HG03354 (cell line): ENCODE results near the gene HIP1R.

ENCODE experiments used
- ATAC-seq: cut with Tn5 transposase; IDR thresholded peaks from one replicate; pipeline ENCODE4 v1.9.1; 2021; ENCODE audit warnings: mild to moderate bottlenecking; ENCODE audit not compliant: unreplicated experiment, poor library complexity, severe bottlenecking

The HIP1R gene

DNA sequence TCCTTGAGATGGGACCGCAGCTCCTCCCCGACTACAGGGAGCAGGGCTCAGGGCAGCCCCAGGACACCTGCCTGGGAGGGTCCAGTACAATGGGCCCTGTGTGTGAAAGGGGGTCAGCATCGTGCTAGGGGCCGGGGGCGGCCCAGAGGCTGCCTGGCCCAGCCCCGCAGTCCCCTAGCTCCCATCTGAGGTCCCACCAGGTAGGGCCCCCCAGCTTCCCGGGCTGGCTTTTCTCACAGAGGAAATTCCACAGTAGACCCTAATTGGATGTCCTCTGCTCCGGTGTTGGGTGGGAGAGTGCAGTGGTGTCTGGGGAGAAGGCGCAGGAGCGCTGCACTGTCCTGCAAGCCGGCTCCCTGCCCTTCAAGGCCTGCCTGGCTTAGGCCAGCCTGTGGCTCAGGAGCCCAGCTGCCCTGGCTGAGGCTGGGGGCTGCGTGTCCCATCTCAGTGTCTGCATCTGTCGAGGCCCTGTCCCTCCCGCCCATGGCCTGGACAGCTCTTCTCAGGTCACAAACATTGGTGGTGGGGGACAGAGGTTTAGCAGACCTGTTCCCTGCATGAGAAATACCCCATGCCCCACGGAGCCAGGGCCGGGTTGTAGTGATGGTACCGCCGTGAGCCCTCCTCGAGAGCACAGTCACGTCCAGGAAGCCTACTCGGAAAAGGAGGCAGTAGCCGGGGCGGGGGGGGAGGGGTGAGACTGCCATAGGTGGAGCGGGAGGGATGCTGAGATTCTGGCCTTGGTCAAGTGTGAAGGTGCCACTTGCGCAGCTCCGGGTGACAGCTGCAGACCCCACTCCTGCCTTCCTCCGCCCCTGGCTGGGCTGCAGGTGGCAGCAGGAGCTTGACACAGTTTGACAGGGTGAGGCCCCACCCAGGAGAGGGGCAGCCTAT is 11.6 kb downstream of the HIP1R start:
- no peak for ATAC-seq

DNA sequence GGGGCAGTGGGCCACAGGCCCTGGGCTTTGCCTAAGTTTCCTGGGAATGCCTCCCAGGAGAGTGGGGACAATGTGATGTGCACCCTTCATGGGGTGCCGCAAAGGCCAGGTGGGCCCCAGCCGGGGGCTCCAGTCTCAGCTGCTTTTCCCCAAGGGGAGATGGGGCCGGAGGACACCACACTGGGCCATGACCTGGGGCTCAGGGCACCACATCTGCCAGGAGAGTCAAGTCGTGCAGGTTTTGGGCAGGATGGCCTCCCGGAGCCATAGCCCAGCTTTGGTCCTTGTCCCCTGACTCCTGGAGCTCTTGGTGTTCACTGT is 12.2 kb downstream of the HIP1R start:
- no peak for ATAC-seq

DNA sequence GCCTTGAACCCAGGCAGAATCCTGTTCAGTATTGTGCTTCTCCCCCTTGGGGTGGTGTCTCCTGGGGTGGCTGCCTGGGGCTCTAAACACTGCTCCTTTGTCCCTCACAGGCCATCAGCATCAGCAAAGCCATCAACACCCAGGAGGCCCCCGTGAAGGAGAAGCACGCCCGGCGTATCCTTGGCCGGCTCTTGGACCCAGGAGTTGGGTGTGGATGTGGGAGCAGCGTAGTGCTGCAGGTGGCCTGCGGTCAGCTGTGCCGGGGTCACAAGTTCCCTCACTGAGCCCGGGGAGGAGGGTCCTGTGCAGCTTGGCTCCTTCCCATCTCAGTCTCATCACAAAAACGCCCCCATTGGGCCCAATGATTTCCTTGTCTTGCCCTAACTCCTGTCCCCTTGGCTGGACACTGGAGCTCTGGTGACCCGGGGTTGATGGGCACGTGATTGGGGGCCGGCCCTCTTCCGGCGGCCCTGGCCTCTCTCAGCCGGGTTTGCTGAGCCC is 12.7 kb downstream of the HIP1R start:
- ATAC-seq: no peak

GRCh38 chr12:122848471-122849351 is 13.5 kb downstream of the HIP1R start:
- ATAC-seq: no peak

GRCh38 chr12:122849352-122850047 is 14.2 kb downstream of the HIP1R start:
- ATAC-seq: no peak

GRCh38 chr12:122850048-122850445 is 14.8 kb downstream of the HIP1R start:
- ATAC-seq: no peak

DNA sequence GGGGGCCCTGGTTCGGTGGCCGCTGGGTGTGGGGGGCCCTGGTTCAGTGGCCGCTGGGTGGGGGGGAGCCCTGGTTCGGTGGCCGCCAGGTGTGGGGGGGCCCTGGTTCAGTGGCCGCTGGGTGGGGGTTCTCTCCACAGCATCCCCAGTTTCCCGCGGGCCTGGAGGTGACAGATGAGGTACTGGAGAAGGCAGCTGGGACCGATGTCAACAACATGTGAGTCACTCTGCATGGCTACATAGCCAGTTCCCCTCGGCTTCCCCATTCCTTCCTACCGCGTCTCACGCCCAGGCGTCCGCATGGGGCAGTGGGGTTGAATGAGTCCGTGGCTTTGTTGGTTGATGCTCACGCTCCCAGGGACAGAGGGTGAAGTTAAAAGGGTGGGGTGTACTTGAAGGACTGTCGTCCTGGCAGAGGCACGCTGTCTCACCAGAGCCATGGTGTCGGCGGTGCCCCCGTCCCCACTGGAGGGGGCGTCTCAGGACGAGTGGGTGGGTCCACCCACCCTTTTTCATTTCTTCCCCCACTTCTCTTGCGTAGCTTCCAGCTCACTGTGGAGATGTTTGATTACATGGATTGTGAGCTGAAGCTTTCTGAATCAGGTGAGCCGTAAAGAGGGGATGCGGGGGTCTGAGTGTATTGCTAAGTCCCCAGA is 15.6 kb downstream of the HIP1R start:
- no peak for ATAC-seq

GRCh38 chr12:122851820-122852219 is 16.6 kb downstream of the HIP1R start:
- ATAC-seq: no peak

- ATAC-seq: no peak
These were observed 17.3 kb downstream of the HIP1R start for GRCh38 chr12:122852336-122853275.

DNA sequence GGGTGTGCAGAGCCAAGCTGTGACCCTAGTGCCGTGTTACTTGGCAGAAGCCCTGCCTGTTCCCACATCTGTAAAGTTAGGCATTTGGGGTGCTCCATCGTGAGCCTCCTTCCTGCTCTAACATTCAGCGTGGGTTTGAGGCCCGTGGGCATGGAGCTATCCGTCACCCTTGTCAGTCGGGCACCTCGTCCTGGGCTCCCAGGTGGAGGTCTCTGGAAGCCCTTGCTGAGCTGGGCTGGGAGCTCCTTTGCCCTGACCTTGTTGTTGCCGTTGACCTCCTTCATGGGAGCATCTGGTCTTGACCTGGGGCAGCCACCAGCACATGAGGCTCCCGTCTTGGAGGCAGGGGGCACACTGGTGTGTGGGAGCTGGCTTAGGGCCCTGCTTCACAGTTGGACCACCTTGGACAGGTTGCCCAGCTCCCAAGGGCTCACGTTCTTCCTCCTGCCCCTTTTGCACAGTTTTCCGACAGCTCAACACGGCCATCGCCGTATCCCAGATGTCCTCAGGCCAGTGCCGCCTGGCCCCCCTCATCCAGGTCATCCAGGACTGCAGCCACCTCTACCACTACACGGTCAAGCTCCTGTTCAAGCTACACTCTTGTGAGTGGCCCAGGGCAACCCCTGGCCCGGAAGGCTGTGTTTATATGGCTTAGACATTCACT is 18.5 kb downstream of the HIP1R start:
- no peak for ATAC-seq

GRCh38 chr12:122854554-122854953 is 19.3 kb downstream of the HIP1R start:
- no peak for ATAC-seq

- ATAC-seq: no peak
These were observed 20.0 kb downstream of the HIP1R start for GRCh38 chr12:122855071-122855829.

- ATAC-seq: no peak
These were observed 20.9 kb downstream of the HIP1R start for GRCh38 chr12:122855928-122856831.

DNA sequence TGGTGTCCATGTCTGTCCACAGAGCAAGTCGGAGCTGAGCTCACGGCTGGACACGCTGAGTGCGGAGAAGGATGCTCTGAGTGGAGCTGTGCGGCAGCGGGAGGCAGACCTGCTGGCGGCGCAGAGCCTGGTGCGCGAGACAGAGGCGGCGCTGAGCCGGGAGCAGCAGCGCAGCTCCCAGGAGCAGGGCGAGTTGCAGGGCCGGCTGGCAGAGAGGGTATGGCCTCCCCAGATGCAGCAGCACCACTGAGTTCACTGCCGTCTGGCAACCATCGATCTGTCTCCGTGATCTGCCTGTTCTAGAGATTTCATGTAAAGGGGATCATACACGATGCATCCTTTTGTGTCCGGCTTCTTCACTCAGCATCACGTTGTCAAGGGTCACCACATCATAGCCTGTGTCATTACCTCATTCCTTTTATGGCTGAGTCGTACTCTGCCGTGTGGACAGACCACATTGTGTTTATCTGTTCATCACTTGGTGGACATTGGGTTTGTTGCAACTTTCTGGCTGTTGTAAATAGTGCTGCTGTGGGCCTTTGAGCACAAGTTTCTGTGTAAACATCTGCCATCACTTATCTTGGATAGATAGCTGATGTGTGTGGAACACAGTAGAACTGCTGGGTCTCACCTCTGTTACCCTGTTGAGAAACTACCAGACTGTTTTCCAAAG is 21.9 kb downstream of the HIP1R start:
- no peak for ATAC-seq

- no peak for ATAC-seq
These were observed 22.9 kb downstream of the HIP1R start for GRCh38 chr12:122858171-122858570.
